H1 (cell line): ENCODE results near the gene ARSB. TPM values are rescaled to one million over a fixed set of nuclear protein-coding genes. Genes with fewer than 3 reads are reported as not detected.

Experiments used
- CHD7 ChIP-seq: fragments of 300-600 bp; sonication (generic); IDR thresholded peaks from 2 replicates; pipeline ENCODE4 v1.7.1; 2012; ENCODE audit warnings: low read length, moderate library complexity, mild to moderate bottlenecking, inconsistent platforms; ENCODE audit not compliant: insufficient replicate concordance
- CREB1 ChIP-seq: IDR thresholded peaks from 2 replicates; pipeline ENCODE4 v1.6.1; 2012; ENCODE audit warnings: inconsistent platforms
- HDAC2 ChIP-seq, 2 experiments: fragments of 300-600 bp in 1 of 2; sonication (generic) in 1 of 2; IDR thresholded peaks; 2 replicates each; pipeline ENCODE4 v1.6.1; 2011 to 2012; ENCODE audit warnings: low read depth in 2 of 2, low read length in 2 of 2, mild to moderate bottlenecking in 2 of 2, moderate library complexity in 2 of 2, borderline replicate concordance in 1 of 2, inconsistent platforms in 1 of 2
- MAFK ChIP-seq: IDR thresholded peaks from 2 replicates; pipeline ENCODE4 v1.6.1; 2012; ENCODE audit warnings: low read depth, mild to moderate bottlenecking, improper control_type of control experiment, low read length
- polyA plus RNA-seq, 7 experiments: library from polyadenylated mRNA; depleted of rRNA in 3 of 7; stranded (reverse) in 5 of 7; unstranded in 2 of 7; fragments of >200 nt in 5 of 7; fragments of 200-250 nt in 2 of 7; gene quantifications; 1 replicate in 5 of 7; 2 replicates in 1 of 7; 4 replicates in 1 of 7; pipeline versions ENCODE4 v1.2.1 to v1.2.3, GENCODE V29; 2011 to 2013; ENCODE audit warnings: missing spikeins in 2 of 7, mixed read lengths in 2 of 7
- total RNA-seq: library from RNA; stranded (reverse); fragmentation: NEBNext Ultra II Directional; extraction: Animal tissue kit (Norgen Biotek cat#: 25700); gene quantifications from 2 replicates; pipeline ENCODE4 v1.2.1, GENCODE V29; 2021

Gene ARSB
- total and polyA plus RNA-seq, 2 of the 8 experiments (the other 6 are each of a cell fraction or from before 2014, with no cell fraction given): 6.4 to 13.9 TPM

- TF ChIP-seq CHD7: no peak
- TF ChIP-seq HDAC2 (IDR thresholded peaks at IDR 0.05; ENCODE audit: borderline replicate concordance in 1 of 2, low read depth in 2 of 2, low read length in 2 of 2): no peak
- TF ChIP-seq CREB1: no peak
- TF ChIP-seq MAFK: no peak
- TF ChIP-seq, all 59 proteins: peak for 0
Measured at GRCh38 chr5:78761840-78762239, 223.3 kb downstream of the ARSB start (continued).
